ENCODE measurements around the gene ACRV1.

Gene ACRV1

DNA sequence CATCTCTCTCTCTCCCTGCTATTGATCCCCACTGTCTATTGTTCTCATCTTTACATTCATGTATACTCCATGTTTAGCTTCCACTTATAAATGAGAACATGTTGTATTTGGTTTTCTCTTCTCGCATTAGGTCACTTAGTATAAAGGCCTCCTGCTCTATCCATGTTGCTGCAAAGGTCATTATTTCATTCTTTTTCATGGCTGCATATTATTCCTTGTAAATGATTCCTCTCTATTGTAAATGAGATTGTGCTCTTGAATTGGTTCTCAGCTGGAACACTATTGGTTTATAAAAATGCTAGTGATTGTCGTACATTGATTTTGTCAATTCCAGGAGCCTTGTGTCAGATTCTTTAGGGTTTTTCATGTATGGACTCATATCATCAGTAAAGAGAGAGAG, 13.5 kb downstream of the ACRV1 start:
- DNase-seq, result no peak
- in situ Hi-C loops (cut with HindIII; ENCODE audit: low pct_ligation_motif_present, low pct_unique_long_range_greater_than_20kb, low sequenced_read_pairs), result no loop called here

DNA sequence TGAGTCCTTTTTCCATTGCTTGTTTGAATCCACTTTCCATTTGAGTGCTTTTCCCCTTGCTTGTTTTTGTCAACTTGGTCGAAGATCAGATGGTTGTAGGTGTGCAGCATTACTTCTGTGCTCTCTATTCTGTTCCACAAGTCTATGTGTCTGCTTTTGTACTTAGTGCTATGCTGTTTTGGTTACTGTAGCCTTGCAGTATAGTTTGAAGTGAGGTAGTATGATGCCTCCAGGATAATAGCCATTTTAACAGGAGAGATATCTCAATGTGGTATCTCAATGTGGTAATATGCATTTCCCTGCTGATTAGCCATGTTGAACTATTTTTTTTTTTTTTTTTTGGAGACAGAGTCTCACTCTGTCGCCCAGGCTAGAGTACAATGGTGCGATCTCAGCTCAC, 16.7 kb downstream of the ACRV1 start:
- DNase-seq, result no peak
- in situ Hi-C loops (cut with HindIII; ENCODE audit: low pct_ligation_motif_present, low pct_unique_long_range_greater_than_20kb, low sequenced_read_pairs), result no loop called here

DNA sequence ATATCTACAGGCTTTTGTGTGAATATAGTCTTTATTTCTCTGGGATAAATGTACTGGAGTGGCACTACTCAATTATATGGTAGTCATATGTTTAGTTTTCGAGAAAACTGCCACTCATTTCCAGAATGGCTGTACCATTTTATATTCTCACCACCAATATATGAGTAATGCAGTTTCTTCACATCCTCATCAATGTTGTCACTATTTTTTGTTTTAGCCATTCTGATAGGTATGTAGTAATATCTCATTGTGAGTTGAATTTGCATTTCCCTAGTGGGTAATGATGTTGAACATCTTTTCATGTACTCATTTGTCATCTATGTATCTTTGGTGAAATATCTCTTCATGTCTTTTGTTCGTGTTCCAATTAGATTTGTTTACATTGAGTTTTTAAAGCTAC, 18.0 kb downstream of the ACRV1 start:
- no peak for DNase-seq
- in situ Hi-C loops (cut with HindIII; ENCODE audit: low pct_ligation_motif_present, low pct_unique_long_range_greater_than_20kb, low sequenced_read_pairs), result no loop called here

DNA sequence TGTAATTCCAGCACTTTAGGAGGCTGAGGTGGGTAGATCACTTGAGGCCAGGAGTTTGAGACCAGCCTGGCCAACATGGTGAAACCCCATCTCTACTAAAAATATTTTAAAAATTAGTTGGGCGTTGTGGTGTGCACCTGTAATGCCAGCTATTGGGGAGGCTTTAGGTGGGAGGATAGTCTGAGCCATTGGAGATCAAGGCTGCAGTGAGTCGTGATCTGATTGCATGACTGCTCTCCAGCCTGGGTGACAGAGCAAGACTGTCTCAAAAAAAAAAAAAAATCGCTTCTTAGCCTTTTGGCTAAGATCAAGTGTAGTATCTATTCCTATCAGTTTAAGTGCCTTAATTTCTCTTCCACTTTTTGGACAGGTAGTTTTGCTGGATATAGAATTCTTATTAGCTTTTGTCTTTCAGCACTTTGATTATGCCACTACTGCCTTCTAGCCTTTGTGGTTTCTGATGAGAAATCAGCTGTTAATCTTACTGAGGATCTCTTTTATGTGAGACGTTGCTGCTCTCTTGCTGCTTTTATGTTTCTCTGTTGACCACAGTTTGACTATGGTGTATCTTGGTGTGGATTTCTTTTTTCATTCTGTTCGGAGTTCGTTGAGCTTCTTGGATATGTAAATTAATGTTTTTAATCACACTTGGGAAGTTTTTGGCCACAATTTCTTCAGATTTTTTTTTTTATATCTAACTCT, 31.0 kb downstream of the ACRV1 start:
- in situ Hi-C loops (cut with HindIII; ENCODE audit: low pct_ligation_motif_present, low pct_unique_long_range_greater_than_20kb, low sequenced_read_pairs), result no loop called here
- DNase-seq, result no peak

DNA sequence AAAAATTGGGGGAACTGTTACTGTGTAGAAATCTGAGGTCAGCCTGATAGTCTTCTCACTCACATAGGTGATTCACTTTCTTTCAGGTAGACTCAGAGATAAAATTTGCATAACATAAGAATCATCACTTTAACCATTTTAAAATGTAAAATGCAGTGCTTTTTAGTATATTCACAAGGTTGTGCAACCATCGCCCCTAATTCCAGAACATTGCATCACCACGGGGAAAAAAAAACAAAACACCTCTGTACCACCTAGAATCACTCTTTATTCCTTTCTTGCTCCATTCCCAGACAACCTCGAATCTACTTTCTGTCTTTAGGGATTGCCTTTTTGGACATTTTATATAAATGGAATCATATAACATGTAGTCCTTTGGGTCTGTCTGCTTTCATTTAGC, 34.8 kb downstream of the ACRV1 start:
- DNase-seq, result no peak
- in situ Hi-C loops (cut with HindIII; ENCODE audit: low pct_ligation_motif_present, low pct_unique_long_range_greater_than_20kb, low sequenced_read_pairs), result no loop called here

DNA sequence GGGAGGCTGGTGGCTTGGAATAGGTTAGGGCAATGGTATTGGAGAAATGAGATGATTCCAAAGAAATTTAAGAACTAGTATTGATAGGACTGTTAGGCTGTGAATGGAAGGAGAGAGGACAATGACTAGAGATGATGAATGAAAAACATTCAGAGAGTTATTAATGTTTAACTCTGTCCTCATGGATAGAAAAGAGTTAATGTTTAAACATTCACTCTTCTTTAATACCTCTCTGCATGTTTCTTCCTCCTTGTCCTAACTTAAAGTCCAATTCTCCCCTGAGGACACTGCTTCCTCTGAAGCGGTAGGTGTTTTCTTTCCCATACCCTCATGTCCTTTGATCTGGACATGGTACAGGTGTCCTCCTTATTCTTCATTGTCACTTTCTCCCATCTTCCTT, 42.3 kb downstream of the ACRV1 start:
- in situ Hi-C loops (cut with HindIII; ENCODE audit: low pct_ligation_motif_present, low pct_unique_long_range_greater_than_20kb, low sequenced_read_pairs), result no loop called here
- peak; percentile 61 for DNase-seq

DNA sequence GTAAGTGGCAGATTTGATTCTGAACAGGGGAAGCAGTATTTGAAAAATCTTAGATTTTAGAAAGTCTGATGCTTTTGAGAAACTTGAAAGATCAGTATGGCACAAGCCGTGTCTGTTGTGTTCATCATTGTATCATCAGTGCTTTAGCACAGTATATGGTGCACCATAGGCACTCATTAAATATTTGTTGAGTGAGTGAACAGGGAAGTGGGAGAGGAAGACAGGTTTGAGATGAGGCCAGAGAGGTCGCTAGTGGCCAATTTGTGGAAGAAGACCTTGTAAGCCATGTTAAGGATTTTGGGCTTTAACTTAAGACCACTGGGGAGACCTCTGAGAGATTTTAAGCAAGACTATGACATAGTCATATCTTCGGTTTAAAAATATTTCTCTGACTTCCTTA, 42.8 kb downstream of the ACRV1 start:
- DNase-seq, result peak; percentile 59
- in situ Hi-C loops (cut with HindIII; ENCODE audit: low pct_ligation_motif_present, low pct_unique_long_range_greater_than_20kb, low sequenced_read_pairs), result no loop called here

DNA sequence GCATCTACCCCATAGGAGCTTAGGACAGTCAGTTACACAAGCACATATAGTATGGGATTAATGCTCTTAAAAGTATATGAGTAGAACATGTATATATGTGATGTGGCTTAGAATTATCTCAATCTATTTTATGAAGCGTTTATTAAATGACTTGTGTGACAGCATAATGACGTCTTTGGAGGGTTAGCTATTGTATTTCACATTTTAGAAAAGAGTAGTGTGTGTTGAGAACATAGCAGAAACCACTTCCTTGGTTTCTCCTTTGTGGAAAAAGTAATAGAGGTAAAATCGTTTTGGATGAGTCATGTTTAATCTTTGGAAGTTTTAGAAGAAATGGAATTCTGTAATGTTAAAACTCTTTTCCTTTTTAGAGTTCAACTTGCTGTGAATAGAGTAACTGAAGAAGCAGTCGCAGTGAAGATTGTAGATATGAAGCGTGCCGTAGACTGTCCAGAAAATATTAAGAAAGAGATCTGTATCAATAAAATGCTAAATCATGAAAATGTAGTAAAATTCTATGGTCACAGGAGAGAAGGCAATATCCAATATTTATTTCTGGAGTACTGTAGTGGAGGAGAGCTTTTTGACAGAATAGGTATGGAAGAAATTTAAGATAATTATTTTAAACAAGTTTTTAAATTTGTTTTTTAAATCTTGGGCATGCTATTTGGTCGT, 53.3 kb downstream of the ACRV1 start:
- in situ Hi-C loops (cut with HindIII; ENCODE audit: low pct_ligation_motif_present, low pct_unique_long_range_greater_than_20kb, low sequenced_read_pairs), result no loop called here
- no peak for DNase-seq

DNA sequence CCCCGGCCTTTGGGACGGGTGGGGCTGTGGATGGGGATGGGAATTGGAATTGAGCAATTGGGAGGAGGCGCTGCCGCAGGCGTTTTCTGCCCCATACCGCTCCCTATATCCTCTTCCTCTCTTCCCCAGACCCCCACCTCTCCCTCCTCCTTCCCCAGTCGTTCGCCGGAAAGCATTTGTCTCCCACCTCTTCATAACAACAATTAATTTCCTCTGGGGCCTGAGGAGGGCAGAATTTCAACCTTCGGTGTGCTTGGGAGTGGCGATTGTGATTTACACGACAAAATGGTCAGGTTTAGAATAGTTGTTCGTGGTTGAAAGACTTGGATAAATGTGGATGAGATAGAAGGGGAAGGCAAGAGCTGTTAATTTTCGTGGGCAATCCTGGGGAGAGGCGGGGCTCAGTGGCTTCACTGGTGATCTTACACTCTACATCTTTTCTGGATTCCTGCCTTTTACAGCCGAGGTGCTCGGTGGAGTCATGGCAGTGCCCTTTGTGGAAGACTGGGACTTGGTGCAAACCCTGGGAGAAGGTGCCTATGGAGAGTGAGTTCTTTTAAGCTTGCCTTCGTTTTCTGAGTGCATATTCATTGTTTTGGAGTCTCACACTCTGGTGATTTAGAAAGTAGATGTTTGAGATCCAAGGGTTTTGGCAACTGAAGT, 54.2 kb downstream of the ACRV1 start:
- in situ Hi-C loops (cut with HindIII; ENCODE audit: low pct_ligation_motif_present, low pct_unique_long_range_greater_than_20kb, low sequenced_read_pairs), result no loop called here
- DNase-seq, result peak; percentile 89

DNA sequence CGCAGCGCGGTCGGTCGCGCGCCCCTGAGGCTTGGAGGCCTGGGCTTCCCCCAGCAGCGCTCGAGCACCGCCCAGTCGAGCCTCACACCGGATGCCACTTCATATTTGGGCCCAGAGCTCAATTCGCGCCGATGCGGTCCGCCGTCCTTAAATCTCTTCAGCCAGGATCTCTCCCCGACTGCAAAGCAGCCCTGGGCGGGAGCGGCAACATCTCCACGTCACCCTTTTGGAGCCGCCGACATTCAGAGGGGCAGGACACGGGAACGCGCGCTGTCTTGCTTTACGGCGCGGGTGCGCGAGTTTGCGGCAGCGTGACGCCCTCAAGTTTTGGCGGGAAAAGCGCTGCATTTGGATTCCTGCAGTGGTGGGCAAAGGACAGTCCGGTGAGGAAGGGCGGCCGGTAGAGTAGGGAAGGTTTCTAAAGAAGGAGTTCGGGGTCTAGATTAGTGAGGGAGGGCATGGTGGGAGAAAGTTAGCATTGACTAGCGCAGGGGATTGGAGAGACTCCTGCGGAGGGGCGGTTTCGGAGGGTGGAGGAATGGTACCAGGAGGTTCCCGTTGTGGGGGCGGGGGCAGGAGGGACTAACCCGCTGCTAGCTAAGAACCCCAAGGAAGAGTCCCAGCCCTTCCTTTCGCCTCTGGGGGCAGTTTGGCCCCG, 54.9 kb downstream of the ACRV1 start:
- peak; percentile 85 for DNase-seq
- in situ Hi-C loops (cut with HindIII; ENCODE audit: low pct_ligation_motif_present, low pct_unique_long_range_greater_than_20kb, low sequenced_read_pairs), result no loop called here

DNA sequence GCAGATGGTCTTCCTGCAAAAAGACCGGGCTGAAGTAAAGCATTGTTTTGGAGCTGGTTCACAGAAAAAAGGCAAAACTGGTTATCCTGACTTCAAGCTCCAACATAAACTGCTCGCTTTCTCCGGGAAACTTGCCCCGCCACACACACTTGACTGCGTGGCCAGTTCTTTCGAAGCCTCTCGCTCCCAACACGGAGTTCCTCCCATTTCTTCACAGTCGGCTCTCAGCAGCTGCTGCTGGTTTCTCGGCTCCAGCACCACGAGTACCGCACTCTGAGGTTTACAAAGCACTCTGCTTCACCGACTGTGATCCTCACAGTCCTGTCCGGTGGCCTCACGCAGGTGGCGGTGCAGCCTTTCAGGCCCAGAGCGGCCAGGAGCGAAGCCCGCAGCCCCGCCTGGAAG, 55.4 kb downstream of the ACRV1 start:
- in situ Hi-C loops (cut with HindIII; ENCODE audit: low pct_ligation_motif_present, low pct_unique_long_range_greater_than_20kb, low sequenced_read_pairs), result no loop called here
- DNase-seq, result no peak

DNA sequence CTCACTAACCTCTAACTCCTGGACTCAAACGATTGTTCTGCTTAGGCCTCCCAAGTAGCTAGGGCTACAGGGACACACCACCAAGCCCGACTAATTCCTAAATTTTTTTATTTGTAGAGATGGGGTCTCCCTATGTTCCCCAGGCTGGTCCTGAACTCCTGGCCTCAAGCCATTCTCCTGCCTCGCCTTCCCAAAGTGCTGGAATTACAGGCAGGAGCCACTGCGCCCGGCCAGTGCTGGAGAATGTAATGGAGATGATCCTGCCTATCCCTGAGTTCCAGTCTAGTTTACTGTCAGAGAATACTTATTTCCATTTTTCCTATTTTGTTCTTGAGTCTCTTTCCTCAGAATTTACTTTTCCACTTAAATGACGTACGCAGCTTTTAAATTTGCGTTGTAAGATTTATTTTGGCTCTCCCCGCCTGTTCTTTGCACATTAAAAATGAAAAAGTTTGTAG, 55.9 kb downstream of the ACRV1 start, which contains the start of gene CHEK1:
TSS of gene CHEK1 (plus strand) at position 408 of the 458 bp plus-strand sequence. CDS start 1,606 bp downstream, outside the sequence.
- in situ Hi-C loops (cut with HindIII; ENCODE audit: low pct_ligation_motif_present, low pct_unique_long_range_greater_than_20kb, low sequenced_read_pairs), result no loop called here
- no peak for DNase-seq

DNA sequence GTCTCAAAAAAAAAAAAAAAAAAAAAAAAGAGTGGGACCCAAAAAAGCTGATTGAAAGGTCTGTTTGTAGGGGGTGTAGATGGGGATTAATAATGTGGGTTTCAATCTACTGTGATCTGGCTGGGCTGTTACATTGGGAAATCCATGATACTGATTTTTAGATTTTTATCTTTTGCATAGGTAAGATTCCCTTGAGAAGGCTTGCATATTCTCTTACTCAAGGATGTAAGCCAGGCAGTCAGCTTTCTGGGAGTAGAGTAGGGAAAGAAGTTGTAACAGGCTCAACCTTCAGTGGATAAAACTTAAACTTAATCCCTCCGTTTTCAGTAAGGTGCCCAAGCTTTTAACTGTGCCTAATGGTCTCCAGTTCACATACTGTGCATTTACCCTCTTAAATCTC, 57.6 kb downstream of the ACRV1 start:
- DNase-seq, result no peak
- in situ Hi-C loops (cut with HindIII; ENCODE audit: low pct_ligation_motif_present, low pct_unique_long_range_greater_than_20kb, low sequenced_read_pairs), result no loop called here

DNA sequence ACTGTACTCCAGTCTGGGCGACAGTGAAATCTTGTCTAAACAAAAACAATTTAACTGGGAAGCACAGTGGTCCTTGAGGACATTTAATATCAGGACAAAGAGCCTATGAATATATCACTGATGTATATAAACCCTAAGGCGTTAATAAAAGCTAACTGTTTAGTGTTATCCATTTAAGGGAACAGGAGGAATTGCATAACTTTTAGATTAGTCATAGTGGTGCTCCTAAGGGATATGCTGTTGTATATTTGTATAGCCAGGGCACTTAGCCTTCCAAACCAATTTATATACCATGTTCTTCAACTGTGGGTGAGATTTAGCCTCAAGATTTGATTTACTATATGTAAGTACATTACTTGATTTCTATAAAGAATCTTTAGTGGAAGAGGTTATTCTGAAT, 58.7 kb downstream of the ACRV1 start:
- DNase-seq, result peak; percentile 53
- in situ Hi-C loops (cut with HindIII; ENCODE audit: low pct_ligation_motif_present, low pct_unique_long_range_greater_than_20kb, low sequenced_read_pairs), result no loop called here

All from ACHN (cell line).